Myocyte (in vitro differentiated cells): ENCODE data around the gene PTPN14. TPM values are rescaled to one million over a fixed set of nuclear protein-coding genes. Genes with fewer than 3 reads are reported as not detected.
A peak's percentile ranks its signal among the peaks of the same experiment; 100 is the strongest.

Experiments used
- DNase-seq: peaks from one replicate; pipeline ENCODE4 v3.0.0-alpha.2; 2012; ENCODE audit warnings: low read depth
- total RNA-seq: library from RNA; depleted of rRNA; stranded (reverse); fragments of >200 nt; gene quantifications from 2 replicates; pipeline ENCODE4 v1.2.3, GENCODE V29; 2014

PTPN14 gene
- total RNA-seq, 1 donor from 2014 or later = 17.8 TPM

- no peak for DNase-seq
Observed at GRCh38 chr1:214403431-214403830, 148.0 kb downstream of the PTPN14 start.

GRCh38 chr1:214402613-214403083 lies 148.8 kb downstream of the PTPN14 start:
- no peak for DNase-seq

- peak; percentile 67 for DNase-seq
Observed at GRCh38 chr1:214401666-214402065, 149.7 kb downstream of the PTPN14 start.

- no peak for DNase-seq
Observed at GRCh38 chr1:214400131-214400530, 151.3 kb downstream of the PTPN14 start.

DNA sequence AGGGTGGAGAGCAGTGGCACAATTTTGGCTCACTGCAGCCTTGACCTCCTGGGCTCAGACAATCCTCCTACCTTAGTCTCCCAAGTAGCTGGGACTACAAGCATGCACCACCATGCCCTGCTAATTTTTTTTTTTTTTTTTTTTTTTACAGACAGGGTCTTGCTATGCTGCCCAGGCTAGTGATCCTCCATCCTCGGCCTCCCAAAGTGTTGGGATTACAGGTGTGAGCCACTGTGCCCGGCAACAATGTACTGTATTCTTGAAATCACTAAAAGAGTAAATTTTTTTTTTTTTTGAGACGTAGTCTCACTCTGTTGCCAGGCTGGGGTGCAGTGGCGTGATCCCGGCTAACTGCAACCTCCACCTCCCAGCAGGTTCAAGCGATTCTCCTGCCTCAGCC lies 152.9 kb downstream of the PTPN14 start:
- DNase-seq = no peak

DNA sequence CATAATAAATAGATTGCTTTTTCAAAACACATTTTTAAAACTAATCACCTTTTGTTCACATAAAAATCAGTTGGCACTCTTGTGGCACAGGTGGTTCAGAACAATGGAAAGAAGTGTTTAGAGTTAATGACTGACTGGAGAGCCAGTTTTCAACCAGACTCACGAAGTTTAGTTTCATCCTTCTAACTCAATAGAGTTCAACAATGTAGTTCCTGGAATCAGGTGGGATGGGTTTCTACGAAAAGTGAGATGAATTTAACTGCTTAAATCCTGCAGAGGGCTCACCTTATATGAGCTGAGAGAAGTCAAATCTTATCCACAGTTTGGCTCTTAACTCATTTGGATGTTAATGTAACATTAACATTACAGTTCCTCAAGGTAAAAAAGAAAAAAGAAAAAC lies 153.9 kb downstream of the PTPN14 start:
- no peak for DNase-seq

- DNase-seq = no peak
Observed at GRCh38 chr1:214396330-214396729, 155.1 kb downstream of the PTPN14 start.

DNA sequence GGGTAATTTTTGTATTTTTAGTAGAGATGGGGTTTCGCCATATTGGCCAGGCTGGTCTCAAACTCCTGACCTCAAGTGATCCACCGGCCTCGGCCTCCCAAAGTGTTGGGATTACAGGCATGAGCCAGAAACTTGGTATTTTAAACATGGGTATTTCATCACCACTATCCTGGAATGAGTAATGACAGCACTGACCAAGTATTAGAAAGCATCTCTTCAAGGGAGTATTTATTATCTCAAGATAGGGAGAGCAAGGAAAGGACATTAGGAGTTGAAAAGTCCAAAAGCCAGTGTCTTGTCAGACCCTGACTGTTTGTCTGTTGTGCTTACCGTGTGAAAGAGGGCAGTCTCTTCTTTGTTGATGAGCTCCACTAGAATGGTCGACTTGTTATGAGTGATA lies 156.8 kb downstream of the PTPN14 start:
- DNase-seq = peak; percentile 49

GRCh38 chr1:214393086-214393485 lies 158.3 kb downstream of the PTPN14 start:
- DNase-seq = no peak

- DNase-seq = no peak
Observed at GRCh38 chr1:214391873-214392645, 159.3 kb downstream of the PTPN14 start.

DNA sequence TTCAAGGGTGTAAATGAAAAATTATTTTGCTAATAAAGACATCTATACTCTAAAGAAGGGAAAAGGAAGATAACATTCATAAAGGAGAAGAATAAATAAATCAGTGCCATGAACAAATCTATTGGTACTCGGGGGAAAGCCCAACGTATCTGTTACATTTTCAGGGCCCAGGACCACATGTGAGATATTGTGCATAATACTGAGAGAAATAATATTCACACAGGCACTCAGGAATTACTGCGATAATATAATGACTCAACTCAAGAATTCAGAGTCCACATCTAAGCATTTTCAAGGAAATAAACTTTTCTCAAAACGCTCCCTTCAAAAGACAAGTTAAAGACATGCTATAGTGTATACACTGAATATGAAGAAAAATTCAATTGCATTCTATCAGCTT lies 161.7 kb downstream of the PTPN14 start:
- DNase-seq = no peak

GRCh38 chr1:214386747-214387146 lies 164.7 kb downstream of the PTPN14 start:
- DNase-seq = peak; percentile 87

- DNase-seq = no peak
Observed at GRCh38 chr1:214386333-214386732, 165.1 kb downstream of the PTPN14 start.

DNA sequence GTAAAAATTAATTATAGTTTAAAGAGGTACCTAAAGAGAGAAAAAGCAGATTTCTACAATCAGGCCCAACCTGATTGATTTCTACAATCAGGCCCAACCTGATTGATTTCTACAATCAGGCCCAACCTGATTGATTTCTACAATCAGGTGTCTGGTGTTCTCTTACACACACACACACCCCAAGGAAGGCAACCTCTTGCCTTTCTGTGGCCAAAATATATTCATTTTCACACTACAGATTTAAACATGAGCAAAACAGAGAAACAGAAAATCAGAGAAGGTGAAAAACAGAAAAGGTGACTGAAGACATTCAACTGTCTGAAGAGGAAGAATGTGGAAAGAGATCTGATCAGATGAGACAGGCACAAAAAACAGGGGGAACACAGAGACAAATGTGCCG lies 166.0 kb downstream of the PTPN14 start:
- DNase-seq = no peak

DNA sequence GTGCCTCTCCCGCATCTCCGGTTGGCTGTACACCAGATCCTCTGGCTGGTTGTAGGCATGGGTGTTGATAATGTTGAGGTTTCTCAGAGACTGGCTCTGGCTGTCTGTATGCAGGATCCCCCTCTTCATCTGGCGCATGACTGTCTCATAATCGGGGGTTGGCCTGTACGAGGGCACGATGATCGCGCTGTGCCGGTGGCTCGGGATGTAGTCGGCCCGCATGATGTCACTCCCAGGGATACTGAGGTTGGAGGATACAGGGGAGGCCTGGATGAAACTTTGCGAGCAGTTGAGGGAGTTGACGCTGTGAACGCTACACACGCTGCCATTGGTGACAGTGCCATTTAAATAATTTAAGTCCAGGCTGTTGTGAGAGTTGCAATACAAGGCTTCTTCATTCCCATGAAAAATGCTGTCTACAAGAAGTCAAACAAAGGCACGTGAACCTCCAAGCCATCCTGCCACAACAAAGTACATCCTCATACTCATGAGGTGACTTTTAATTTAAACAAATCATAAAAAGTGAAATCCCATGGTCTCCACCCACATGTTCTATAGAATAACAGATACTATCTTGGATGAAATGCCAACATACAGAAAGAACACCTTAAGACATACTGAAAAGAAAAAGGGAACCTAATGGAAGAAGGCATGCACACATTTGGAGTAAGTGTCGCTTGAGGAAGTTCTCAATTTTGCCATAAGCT lies 166.9 kb downstream of the PTPN14 start:
- DNase-seq = no peak

- no peak for DNase-seq
Observed at GRCh38 chr1:214383381-214384372, 167.7 kb downstream of the PTPN14 start.

DNA sequence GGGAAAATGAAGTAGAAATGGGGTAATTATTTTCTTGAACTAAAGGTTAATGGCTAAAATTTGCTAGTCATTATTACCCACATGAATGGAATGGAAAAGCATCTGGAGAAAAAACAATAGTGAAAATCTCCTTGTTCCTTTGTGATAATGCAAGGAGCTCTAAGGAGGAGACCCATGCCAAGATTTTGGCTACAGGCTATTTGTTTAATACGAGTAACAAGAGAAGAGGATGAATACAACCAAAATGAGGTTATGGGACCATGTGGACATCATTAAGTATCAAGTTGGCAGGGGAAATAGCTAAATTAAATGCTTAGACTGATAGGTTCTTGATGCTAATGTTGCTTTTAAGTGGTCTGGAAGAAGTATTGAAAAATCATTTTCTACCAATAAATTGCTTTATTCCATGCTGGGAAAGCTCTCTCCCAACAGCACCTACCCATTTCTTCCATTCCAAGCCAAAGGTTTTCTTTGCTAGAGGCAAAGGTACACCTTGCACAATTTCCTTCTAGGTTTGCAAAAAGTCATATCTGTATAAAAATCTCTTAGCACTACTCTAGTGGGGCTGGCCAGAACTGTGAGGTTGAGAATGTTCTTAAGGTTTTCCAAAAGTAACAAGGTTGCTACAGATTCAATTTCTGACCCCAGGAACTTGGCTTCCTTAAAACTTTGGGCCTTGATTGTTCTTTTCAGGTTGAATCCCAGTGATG lies 170.3 kb downstream of the PTPN14 start:
- no peak for DNase-seq

- DNase-seq = no peak
Observed at GRCh38 chr1:214380396-214380795, 171.0 kb downstream of the PTPN14 start.

DNA sequence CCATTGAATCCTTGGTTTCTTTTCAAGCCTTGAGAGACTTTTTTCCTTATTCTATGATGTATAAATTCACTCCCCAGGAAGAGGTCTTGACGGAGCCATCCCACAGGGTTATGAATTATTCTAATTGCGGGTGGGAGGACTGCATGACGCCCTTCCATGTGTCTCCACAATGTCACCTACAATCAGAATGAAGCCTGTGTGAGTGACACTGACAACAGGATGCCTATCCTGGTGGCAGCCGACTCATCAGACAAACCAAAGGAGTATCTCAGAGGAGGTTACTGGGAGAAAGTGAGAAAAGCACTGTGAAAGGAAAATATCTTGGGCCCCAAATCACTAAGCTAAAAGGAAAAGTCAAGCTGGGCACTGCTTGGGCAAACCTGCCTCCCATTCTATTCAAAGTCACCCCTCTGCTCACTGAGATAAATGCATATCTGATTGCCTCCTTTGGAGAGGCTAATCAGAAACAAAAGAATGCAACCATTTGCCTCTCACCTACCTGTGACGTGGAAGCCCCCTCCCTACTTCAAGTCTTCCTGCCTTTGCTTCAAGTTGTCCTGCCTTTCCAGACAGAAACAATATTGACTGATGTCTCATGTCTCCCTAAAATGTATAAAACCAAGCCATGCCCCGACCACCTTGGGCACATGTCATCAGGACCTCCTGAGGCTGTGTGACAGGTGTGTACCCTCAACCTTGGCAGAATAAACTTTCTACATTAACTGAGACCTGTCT lies 172.0 kb downstream of the PTPN14 start:
- DNase-seq = peak; percentile 78

DNA sequence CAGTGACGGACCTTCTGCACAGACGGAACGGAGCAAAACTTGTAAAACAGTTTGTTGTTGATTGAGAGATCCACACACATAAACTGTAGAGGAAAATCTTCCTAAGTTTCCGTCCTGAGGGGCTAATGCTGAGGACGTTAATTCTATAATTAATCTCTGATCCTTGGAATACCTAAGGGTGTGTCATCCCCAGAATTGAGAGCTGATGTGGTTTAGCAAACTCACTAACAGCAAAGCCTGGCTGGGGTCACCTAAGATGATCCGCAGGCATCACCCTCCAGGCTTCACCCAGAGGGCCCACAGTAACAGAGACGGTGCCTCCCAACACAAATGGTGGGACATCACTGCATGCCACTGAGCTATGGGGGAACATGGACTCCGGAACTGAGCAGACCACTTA lies 172.9 kb downstream of the PTPN14 start:
- DNase-seq = peak; percentile 38
